Natural killer cell (primary cell): ENCODE measurements around the gene SLC39A3. TPM values are rescaled to one million over a fixed set of nuclear protein-coding genes. Genes with fewer than 3 reads are reported as not detected.

Source experiments
- ATAC-seq, 3 donors: fragments of 150-1000 bp in 2 of 3; fragments of 200-7000 bp in 1 of 3; cut with Tn5 transposase; 1 replicate in 1 of 3; 2 replicates in 2 of 3; pipeline ENCODE4 v1.10.0; 2021; ENCODE audit warnings: mild to moderate bottlenecking in 2 of 3, moderate library complexity in 2 of 3
- DNase-seq, 2 donors: peaks; one replicate each; pipeline versions ENCODE4 v3.0.0 to v3.0.0-alpha.2; 2013 to 2021; ENCODE audit warnings: mixed read lengths in 1 of 2
- H3K27ac ChIP-seq: one replicate; pipeline ENCODE4 v1.5.1; 2013; ENCODE audit warnings: mild to moderate bottlenecking, low read length
- H3K27me3 ChIP-seq: one replicate; pipeline ENCODE4 v1.6.1; 2013; ENCODE audit warnings: low read length; ENCODE audit not compliant: control insufficient read depth, insufficient read depth
- H3K36me3 ChIP-seq: one replicate; pipeline ENCODE4 v1.6.1; 2013; ENCODE audit warnings: low read length; ENCODE audit not compliant: control insufficient read depth, insufficient read depth
- H3K4me1 ChIP-seq: one replicate; pipeline ENCODE4 v1.6.1; 2013; ENCODE audit warnings: low read length; ENCODE audit not compliant: control insufficient read depth, insufficient read depth
- H3K4me3 ChIP-seq: one replicate; pipeline ENCODE4 v1.5.1; 2013; ENCODE audit warnings: low read length
- H3K9me3 ChIP-seq: one replicate; pipeline ENCODE4 v1.6.1; 2013; ENCODE audit warnings: low read length; ENCODE audit not compliant: control insufficient read depth, insufficient read depth
- H3K27ac Mint-ChIP-seq, 2 donors: one replicate each; pipeline ENCODE4 v1.8.0; 2022; ENCODE audit warnings: mild to moderate bottlenecking in 2 of 2, mixed read lengths in 2 of 2, moderate library complexity in 1 of 2
- H3K27me3 Mint-ChIP-seq, 2 donors: one replicate each; pipeline ENCODE4 v1.8.0; 2022; ENCODE audit warnings: low read depth in 2 of 2, mixed read lengths in 2 of 2
- H3K36me3 Mint-ChIP-seq: one replicate; pipeline ENCODE4 v1.8.0; 2022; ENCODE audit warnings: mixed read lengths
- H3K4me1 Mint-ChIP-seq, 2 donors: one replicate each; pipeline ENCODE4 v1.8.0; 2022; ENCODE audit warnings: mixed read lengths in 2 of 2
- H3K4me3 Mint-ChIP-seq: one replicate; pipeline ENCODE4 v1.8.0; 2022; ENCODE audit warnings: mild to moderate bottlenecking, moderate library complexity, mixed read lengths
- H3K9me3 Mint-ChIP-seq, 2 donors: one replicate each; pipeline ENCODE4 v1.8.0; 2022; ENCODE audit warnings: mixed read lengths in 2 of 2
- WGBS: methylation state at CpG from one replicate; pipeline ENCODE4 v1.1.7; 2013; ENCODE audit warnings: missing lambda C conversion rate; ENCODE audit not compliant: insufficient coverage; 5-methylcytosine and 5-hydroxymethylcytosine counted together
- intact Hi-C: fragments of 100-400 bp; cut with micrococcal nuclease; formaldehyde crosslinking; loops from one replicate; pipeline ENCODE4 v1.14.2; 2022
- total RNA-seq, 4 donors: library from RNA; stranded (reverse); fragments of 120-200 nt in 1 of 4; gene quantifications; one replicate each; pipeline versions ENCODE4 v1.2.3 to v1.2.4, GENCODE V29; 2013 to 2022
- TF ChIP-seq, protein P1 (sequence below): fragments of 200-600 bp; IDR thresholded peaks from one replicate; pipeline ENCODE4 v1.8.0; 2022; ENCODE audit warnings: antibody characterized with exemption

Gene SLC39A3
- total RNA-seq, 3 donors from 2014 or later (not counting 1 experiment from before 2014, with no cell fraction given), result 14.8 to 29.4 (median 19.6) TPM

DNA sequence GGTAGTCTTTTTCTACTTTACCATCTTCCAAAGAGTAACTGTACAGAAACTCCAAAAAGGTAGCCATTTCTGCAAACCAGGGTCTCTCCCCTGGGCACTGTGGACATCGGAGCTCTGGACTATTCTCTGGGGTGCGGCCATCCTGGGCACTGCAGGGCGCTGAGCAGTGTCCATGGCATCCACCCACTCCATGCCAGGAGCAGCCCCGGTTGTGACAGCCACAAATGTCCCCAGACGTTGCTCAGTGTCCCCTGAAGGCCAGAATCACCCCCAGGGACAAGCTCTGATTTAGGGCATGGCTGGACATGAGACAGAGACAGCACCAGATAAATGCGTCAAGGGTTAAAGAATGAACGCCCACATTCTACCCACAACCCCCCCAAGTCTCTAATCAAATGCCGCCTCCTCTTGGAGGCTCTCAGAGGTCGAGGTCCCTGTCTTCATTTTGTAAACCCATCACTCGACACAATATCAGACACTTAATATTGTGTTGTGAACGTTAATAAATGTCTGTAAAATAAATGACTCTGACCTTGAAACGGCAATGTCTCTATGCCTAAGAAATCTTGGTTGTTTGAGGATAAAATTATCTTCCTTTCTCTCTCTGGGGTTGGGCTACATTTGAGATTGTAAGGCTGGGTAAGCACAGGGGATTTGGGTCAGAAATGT is 46.2 kb downstream of the SLC39A3 start:
- DNase-seq (no peak), ATAC-seq (no peak)
- Mint-ChIP-seq H3K4me3 (no peak overlapping the region), H3K27ac (no peak overlapping the region), H3K27me3 (peaks cover 0 to 4% of the 10 kb centered on the region in 2 donors), H3K36me3 (no peaks in the 10 kb centered on the region), H3K9me3 (no peaks in the 10 kb centered on the region), H3K4me1 (peaks cover 0 to 5% of the 10 kb centered on the region in 2 donors)
- Histone ChIP-seq H3K27me3 (no peaks in the 10 kb centered on the region), H3K36me3 (no peaks in the 10 kb centered on the region), H3K27ac (no peak overlapping the region), H3K4me3 (no peak overlapping the region), H3K9me3 (no peaks in the 10 kb centered on the region), H3K4me1 (peaks cover 13% of the 10 kb centered on the region)
- WGBS, result 83% methylated on average over 11 of the region's 12 CpGs
- TF ChIP-seq, protein P1, sequence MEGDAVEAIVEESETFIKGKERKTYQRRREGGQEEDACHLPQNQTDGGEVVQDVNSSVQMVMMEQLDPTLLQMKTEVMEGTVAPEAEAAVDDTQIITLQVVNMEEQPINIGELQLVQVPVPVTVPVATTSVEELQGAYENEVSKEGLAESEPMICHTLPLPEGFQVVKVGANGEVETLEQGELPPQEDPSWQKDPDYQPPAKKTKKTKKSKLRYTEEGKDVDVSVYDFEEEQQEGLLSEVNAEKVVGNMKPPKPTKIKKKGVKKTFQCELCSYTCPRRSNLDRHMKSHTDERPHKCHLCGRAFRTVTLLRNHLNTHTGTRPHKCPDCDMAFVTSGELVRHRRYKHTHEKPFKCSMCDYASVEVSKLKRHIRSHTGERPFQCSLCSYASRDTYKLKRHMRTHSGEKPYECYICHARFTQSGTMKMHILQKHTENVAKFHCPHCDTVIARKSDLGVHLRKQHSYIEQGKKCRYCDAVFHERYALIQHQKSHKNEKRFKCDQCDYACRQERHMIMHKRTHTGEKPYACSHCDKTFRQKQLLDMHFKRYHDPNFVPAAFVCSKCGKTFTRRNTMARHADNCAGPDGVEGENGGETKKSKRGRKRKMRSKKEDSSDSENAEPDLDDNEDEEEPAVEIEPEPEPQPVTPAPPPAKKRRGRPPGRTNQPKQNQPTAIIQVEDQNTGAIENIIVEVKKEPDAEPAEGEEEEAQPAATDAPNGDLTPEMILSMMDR, result no peak
- intact Hi-C loops, result no loop called here

GRCh38 chr19:2691951-2692350 is 47.9 kb downstream of the SLC39A3 start:
- Histone ChIP-seq H3K9me3 (no peaks in the 10 kb centered on the region), H3K4me3 (no peak overlapping the region), H3K36me3 (no peaks in the 10 kb centered on the region), H3K27me3 (no peaks in the 10 kb centered on the region), H3K27ac (no peak overlapping the region), H3K4me1 (peaks cover 13% of the 10 kb centered on the region)
- Mint-ChIP-seq H3K4me3 (no peak overlapping the region), H3K27ac (no peak overlapping the region), H3K4me1 (peaks cover 0 to 5% of the 10 kb centered on the region in 2 donors), H3K36me3 (no peaks in the 10 kb centered on the region), H3K9me3 (no peaks in the 10 kb centered on the region), H3K27me3 (peaks cover 0 to 4% of the 10 kb centered on the region in 2 donors)
- no peak for DNase-seq
- intact Hi-C loops, result no loop called here
- ATAC-seq, result no peak
- 84% methylated on average over 9 of the region's 9 CpGs for WGBS
- TF ChIP-seq, protein P1, result no peak

DNA sequence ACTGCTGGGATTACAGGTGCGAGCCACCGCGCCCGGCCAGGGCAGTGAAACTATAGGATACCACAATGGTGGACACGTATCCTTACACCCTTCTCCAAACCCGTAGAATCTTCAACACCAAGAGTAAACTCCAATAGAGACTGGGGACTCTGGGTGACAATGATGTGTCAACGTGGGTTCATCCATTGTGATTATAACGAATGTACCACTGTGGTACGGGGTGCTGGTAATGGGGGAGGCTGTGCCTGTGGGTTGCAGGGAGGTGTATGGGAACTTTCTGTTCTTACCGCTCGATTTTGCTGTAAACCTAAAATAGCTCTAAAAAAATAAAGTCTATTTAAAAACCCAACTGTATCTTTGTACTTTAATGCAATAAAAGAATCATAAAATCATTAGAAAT is 49.0 kb downstream of the SLC39A3 start:
- Mint-ChIP-seq H3K27me3 (peaks cover 0 to 4% of the 10 kb centered on the region in 2 donors), H3K36me3 (no peaks in the 10 kb centered on the region), H3K4me3 (no peak overlapping the region), H3K27ac (no peak overlapping the region), H3K4me1 (peaks cover 0 to 5% of the 10 kb centered on the region in 2 donors), H3K9me3 (no peaks in the 10 kb centered on the region)
- DNase-seq, result no peak
- no peaks in the 10 kb centered on the region for H3K27me3 ChIP-seq
- no peak overlapping the region for H3K4me3 ChIP-seq
- H3K27ac ChIP-seq, result no peak overlapping the region
- H3K9me3 ChIP-seq, result no peaks in the 10 kb centered on the region
- ATAC-seq, result no peak
- H3K36me3 ChIP-seq, result no peaks in the 10 kb centered on the region
- 91% methylated on average over 9 of the region's 11 CpGs for WGBS
- TF ChIP-seq, protein P1, result no peak
- H3K4me1 ChIP-seq, result peaks cover 13% of the 10 kb centered on the region
- intact Hi-C loops, result no loop called here

DNA sequence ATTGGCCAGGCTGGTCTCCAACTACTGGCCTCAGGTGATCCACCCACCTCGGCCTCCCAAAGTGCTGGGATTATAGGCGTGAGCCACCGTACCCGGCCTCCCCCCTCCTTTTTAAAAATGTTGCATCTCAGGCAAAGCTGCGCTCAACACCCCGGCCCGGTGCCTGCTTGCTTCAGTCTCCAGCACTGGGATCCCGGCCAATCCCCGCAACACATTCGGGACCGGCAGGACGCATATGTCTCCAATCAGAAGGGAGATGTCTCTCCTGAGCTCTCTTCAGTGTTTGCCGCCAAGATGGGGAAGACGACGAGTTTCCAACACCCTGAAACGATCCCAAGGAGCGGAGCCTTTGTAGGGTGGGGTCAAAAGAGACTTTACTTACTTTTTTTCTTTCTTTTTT is 53.5 kb downstream of the SLC39A3 start:
- H3K4me3 Mint-ChIP-seq, result no peak overlapping the region
- H3K27me3 Mint-ChIP-seq, result no peaks in the 10 kb centered on the region
- H3K27me3 ChIP-seq, result no peaks in the 10 kb centered on the region
- no peak overlapping the region for H3K27ac Mint-ChIP-seq
- WGBS, result 89% methylated on average over 17 of the region's 17 CpGs
- H3K9me3 ChIP-seq, result no peaks in the 10 kb centered on the region
- H3K36me3 Mint-ChIP-seq, result no peaks in the 10 kb centered on the region
- H3K4me1 ChIP-seq, result peaks cover 4% of the 10 kb centered on the region
- ATAC-seq, result no peak
- no peaks in the 10 kb centered on the region for H3K36me3 ChIP-seq
- H3K27ac ChIP-seq, result no peak overlapping the region
- intact Hi-C loops, result no loop called here
- no peaks in the 10 kb centered on the region for H3K4me1 Mint-ChIP-seq
- H3K4me3 ChIP-seq, result no peak overlapping the region
- H3K9me3 Mint-ChIP-seq, result no peaks in the 10 kb centered on the region
- DNase-seq, result no peak
- TF ChIP-seq, protein P1, result no peak
